SK-MEL-5 (cell line): ENCODE data around the gene CAMK2N2. TPM values are rescaled to one million over a fixed set of nuclear protein-coding genes. Genes with fewer than 3 reads are reported as not detected.
A peak's percentile ranks its signal among the peaks of the same experiment; 100 is the strongest.

Source experiments
- DNase-seq: peaks from one replicate; pipeline ENCODE4 v3.0.0-alpha.2; 2016; ENCODE audit warnings: low read depth, low spot score
- in situ Hi-C: cut with HindIII; loops from 2 replicates; pipeline ENCODE4 v1.10.0; 2016; ENCODE audit warnings: low sequenced_read_pairs, high pct_unique_total_duplicates, low pct_unique_long_range_greater_than_20kb
- small RNA-seq, 2 experiments: library from RNA; depleted of rRNA; stranded (forward); fragments of <200 nt; gene quantifications; one replicate each; pipeline ENCODE3, GENCODE V24; 2014
- total RNA-seq: library from RNA; depleted of rRNA; stranded (reverse); fragments of >200 nt; shearing (Covaris generic); gene quantifications from 2 replicates; pipeline ENCODE4 v1.2.3, GENCODE V29; 2014; rRNA removed

CAMK2N2 gene
- total RNA-seq, 1 experiment from 2014 or later, result 0.77 TPM

- in situ Hi-C loops, result no loop called here
Observed at GRCh38 chr3:184233127-184233843, 28.1 kb downstream of the CAMK2N2 start.

GRCh38 chr3:184231671-184232070 is 29.7 kb downstream of the CAMK2N2 start:
- no peak for DNase-seq
- in situ Hi-C loops, result no loop called here

More at GRCh38 chr3:184233127-184233843, 28.1 kb downstream of the CAMK2N2 start:
- DNase-seq, result no peak

GRCh38 chr3:184230603-184231528 is 30.5 kb downstream of the CAMK2N2 start:
- in situ Hi-C loops, result no loop called here
- DNase-seq, result no peak

- no peak for DNase-seq
- in situ Hi-C loops, result no loop called here
Observed at GRCh38 chr3:184230081-184230602, 31.2 kb downstream of the CAMK2N2 start.

GRCh38 chr3:184229394-184230080 is 31.8 kb downstream of the CAMK2N2 start, which contains the start of gene VWA5B2:
Gene VWA5B2 (plus strand): TSS chr3:184229585. CDS start chr3:184230529, 944 bp downstream.
- in situ Hi-C loops, result no loop called here

GRCh38 chr3:184228376-184229137 is 32.8 kb downstream of the CAMK2N2 start:
- in situ Hi-C loops, result no loop called here

More at GRCh38 chr3:184229394-184230080, 31.8 kb downstream of the CAMK2N2 start, which contains the start of gene VWA5B2:
- DNase-seq, result peak; percentile 64

GRCh38 chr3:184227481-184227935 is 33.8 kb downstream of the CAMK2N2 start:
- DNase-seq, result peak; percentile 74
- in situ Hi-C loops, result no loop called here

More at GRCh38 chr3:184228376-184229137, 32.8 kb downstream of the CAMK2N2 start:
- DNase-seq, result no peak

- in situ Hi-C loops, result no loop called here
- no peak for DNase-seq
Observed at GRCh38 chr3:184223946-184224345, 37.4 kb downstream of the CAMK2N2 start.

- in situ Hi-C loops, result no loop called here
- no peak for DNase-seq
Observed at GRCh38 chr3:184222521-184222920, 38.8 kb downstream of the CAMK2N2 start.

GRCh38 chr3:184218814-184219213 is 42.5 kb downstream of the CAMK2N2 start:
- in situ Hi-C loops, result no loop called here
- DNase-seq, result no peak

- DNase-seq, result no peak
- in situ Hi-C loops, result no loop called here
Observed at GRCh38 chr3:184211718-184212117, 49.6 kb downstream of the CAMK2N2 start.

- no peak for DNase-seq
- in situ Hi-C loops, result no loop called here
Observed at GRCh38 chr3:184211297-184211696, 50.1 kb downstream of the CAMK2N2 start.

Small RNA genes lying within 50 kb of the gene (small RNA-seq; reads per million reads assigned to genes)
- 0 reads per million in 2 experiments for gene MIR1224

Other genes starting within 250 kb of the CAMK2N2 start
- 9.7 and 12.3 TPM in 2 replicates for gene ABCC5, start 243.7 kb downstream of the CAMK2N2 start, total RNA-seq
- gene HTR3D, start 229.8 kb downstream of the CAMK2N2 start, total RNA-seq, result not detected in 2 replicates
- gene HTR3C, start 208.5 kb downstream of the CAMK2N2 start, total RNA-seq, result not detected in 2 replicates
- not detected in 2 replicates for gene HTR3E, start 164.5 kb downstream of the CAMK2N2 start, total RNA-seq
- gene EIF2B5, start 126.2 kb downstream of the CAMK2N2 start, total RNA-seq, result 62.6 and 66.4 TPM in 2 replicates
- gene DVL3, start 106.2 kb downstream of the CAMK2N2 start, total RNA-seq, result 29.1 and 32.0 TPM in 2 replicates
- gene AP2M1, start 86.7 kb downstream of the CAMK2N2 start, total RNA-seq, result 353 and 355 TPM in 2 replicates
- gene ABCF3, start 75.4 kb downstream of the CAMK2N2 start, total RNA-seq, result 24.7 and 32.2 TPM in 2 replicates
- not detected in 2 replicates for gene VWA5B2, start 32.0 kb downstream of the CAMK2N2 start, total RNA-seq
- 96.6 and 100 TPM in 2 replicates for gene ALG3, start 12.6 kb downstream of the CAMK2N2 start, total RNA-seq
- gene EEF1AKMT4, start 11.9 kb downstream of the CAMK2N2 start, total RNA-seq, result 16.0 and 16.5 TPM in 2 replicates
- gene ECE2, start 14.5 kb upstream of the CAMK2N2 start, total RNA-seq, result not detected in 2 replicates
- 423 and 430 TPM in 2 replicates for gene PSMD2, start 37.7 kb upstream of the CAMK2N2 start, total RNA-seq
- gene EIF4G1, start 53.1 kb upstream of the CAMK2N2 start, total RNA-seq, result 211 and 237 TPM in 2 replicates
- gene FAM131A, start 76.0 kb upstream of the CAMK2N2 start, total RNA-seq, result 17.7 and 19.5 TPM in 2 replicates
- 5.7 and 5.9 TPM in 2 replicates for gene CLCN2, start 100.1 kb upstream of the CAMK2N2 start, total RNA-seq
- 131 and 144 TPM in 2 replicates for gene POLR2H, start 100.2 kb upstream of the CAMK2N2 start, total RNA-seq
- 1.1 TPM in 1 of 2 replicates, not detected in the other for gene THPO, start 116.7 kb upstream of the CAMK2N2 start, total RNA-seq
- gene CHRD, start 118.5 kb upstream of the CAMK2N2 start, total RNA-seq, result 2.8 and 2.9 TPM in 2 replicates